Measurements from ENCODE around the gene CUX1.

Gene CUX1, protein sequence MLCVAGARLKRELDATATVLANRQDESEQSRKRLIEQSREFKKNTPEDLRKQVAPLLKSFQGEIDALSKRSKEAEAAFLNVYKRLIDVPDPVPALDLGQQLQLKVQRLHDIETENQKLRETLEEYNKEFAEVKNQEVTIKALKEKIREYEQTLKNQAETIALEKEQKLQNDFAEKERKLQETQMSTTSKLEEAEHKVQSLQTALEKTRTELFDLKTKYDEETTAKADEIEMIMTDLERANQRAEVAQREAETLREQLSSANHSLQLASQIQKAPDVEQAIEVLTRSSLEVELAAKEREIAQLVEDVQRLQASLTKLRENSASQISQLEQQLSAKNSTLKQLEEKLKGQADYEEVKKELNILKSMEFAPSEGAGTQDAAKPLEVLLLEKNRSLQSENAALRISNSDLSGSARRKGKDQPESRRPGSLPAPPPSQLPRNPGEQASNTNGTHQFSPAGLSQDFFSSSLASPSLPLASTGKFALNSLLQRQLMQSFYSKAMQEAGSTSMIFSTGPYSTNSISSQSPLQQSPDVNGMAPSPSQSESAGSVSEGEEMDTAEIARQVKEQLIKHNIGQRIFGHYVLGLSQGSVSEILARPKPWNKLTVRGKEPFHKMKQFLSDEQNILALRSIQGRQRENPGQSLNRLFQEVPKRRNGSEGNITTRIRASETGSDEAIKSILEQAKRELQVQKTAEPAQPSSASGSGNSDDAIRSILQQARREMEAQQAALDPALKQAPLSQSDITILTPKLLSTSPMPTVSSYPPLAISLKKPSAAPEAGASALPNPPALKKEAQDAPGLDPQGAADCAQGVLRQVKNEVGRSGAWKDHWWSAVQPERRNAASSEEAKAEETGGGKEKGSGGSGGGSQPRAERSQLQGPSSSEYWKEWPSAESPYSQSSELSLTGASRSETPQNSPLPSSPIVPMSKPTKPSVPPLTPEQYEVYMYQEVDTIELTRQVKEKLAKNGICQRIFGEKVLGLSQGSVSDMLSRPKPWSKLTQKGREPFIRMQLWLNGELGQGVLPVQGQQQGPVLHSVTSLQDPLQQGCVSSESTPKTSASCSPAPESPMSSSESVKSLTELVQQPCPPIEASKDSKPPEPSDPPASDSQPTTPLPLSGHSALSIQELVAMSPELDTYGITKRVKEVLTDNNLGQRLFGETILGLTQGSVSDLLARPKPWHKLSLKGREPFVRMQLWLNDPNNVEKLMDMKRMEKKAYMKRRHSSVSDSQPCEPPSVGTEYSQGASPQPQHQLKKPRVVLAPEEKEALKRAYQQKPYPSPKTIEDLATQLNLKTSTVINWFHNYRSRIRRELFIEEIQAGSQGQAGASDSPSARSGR (N-terminal part only)

GRCh38 chr7:101817471-101818286 lies at the start of gene CUX1:
TSS of gene CUX1 (plus strand) at chr7:101817626. CDS start at chr7:101817640, 14 bp downstream.
- no peak for DNase-seq (ENCODE audit: extremely low read depth in 1 of 2, low read depth in 1 of 2)

DNA sequence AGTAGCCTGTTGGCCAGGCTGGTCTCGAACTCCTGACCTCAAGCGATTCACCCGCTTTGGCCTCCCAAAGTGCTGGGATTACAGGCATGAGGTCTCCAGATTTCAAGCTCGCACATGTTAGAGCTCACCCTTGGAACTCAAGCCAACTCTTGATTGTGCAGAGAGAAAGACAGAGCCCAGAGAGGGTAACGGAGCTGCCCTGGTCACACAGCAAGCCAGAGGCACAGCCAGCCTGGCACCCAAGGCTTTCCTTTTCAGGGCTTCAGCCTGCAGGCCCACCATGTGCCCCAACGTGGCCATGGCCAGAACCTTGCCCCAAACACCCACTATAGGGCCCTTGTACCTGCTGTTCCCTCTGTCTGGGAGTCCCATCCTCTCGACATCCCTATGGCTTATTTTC lies 49.1 kb upstream of the CUX1 start:
- no peak for DNase-seq (ENCODE audit: extremely low read depth in 1 of 2, low read depth in 1 of 2)

DNA sequence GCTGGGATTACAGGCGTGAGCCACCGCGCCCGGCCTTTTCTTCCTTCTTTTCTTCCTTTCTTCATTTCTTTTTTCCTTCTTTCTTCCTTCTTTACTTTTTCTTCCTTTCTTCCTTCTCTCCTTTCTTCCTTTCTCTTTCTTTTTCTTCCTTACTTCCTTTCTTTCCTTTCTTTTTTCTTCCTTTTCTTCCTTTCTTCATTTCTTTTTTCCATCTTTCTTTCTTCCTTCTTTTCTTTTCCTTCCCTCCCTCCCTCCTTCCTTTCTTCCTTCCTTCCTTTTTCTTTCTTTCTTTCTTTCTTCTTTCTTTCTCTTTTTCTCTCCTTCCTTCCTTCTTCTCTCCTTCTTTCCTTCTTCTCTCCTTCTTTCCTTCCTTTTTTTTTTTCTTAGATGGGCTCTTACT lies 47.0 kb upstream of the CUX1 start:
- no peak for DNase-seq (ENCODE audit: extremely low read depth in 1 of 2, low read depth in 1 of 2)

GRCh38 chr7:101772508-101773211 lies 44.8 kb upstream of the CUX1 start:
- no peak for DNase-seq (ENCODE audit: extremely low read depth in 1 of 2, low read depth in 1 of 2)

DNA sequence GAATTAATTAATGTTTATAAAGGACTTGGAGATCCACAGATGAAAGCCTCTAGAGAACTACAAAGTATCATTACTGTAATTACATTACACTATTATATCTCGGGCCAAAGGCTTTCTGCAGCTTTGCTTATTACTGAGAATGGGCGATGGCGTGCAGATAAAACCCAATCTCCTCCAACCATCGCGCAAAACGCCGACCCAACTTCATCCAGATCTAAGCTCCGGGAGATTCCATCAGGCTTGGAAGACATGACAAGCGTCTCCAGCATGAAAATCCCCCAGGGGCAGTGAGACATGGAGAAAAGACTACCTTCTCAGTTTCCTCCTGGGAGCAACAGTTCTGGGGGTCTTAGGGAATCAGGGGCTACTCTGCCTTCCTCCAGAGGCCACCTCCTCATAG lies 42.2 kb upstream of the CUX1 start:
- DNase-seq (ENCODE audit: extremely low read depth in 1 of 2, low read depth in 1 of 2) = no peak

DNA sequence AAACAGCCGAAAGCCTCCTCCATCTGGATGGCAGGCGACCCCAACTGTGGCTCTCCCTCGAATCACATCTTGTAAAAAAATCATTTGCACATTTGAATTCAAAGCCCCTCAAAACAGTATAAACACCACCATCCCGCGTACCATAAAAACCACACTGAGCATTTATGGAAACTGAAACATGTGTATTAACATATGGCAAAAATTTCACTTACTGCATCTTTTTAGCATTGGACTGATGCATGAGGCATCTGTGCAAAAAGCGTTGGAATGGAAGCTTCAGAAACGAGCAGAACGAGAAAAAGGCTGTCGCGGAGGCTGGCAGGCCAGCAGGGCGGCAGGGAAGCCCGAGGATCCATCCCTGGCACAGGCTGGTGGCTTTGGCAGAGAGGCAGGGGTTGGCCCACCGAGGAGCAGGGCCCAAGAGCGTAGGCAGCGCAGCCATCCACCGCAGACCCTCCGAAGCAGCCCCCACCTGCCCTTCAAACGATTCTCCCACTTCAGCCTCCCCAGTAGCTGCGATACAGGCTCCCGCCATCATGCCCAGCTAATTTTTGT lies 39.3 kb upstream of the CUX1 start:
- DNase-seq (ENCODE audit: extremely low read depth in 1 of 2, low read depth in 1 of 2) = no peak

DNA sequence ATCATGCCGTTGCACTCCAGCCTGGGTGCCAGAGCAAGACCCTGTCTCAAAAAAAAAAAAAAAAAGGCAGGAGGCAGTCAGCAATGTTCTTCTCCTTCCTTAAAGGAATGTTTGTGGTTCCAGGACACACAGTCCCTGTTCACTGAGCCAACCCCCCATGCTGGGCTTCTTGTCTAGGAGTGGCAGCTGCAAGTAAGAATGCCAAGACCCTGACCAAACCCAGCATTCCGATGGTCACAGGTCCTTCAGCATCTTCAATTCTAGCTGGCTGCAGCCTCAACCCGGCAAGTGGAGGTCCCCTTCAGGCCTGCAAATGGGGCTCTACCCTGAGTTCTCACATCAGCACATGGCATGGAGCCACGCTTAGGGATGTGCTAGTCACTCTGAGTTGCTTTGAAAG lies 38.2 kb upstream of the CUX1 start:
- DNase-seq (ENCODE audit: extremely low read depth in 1 of 2, low read depth in 1 of 2) = no peak

DNA sequence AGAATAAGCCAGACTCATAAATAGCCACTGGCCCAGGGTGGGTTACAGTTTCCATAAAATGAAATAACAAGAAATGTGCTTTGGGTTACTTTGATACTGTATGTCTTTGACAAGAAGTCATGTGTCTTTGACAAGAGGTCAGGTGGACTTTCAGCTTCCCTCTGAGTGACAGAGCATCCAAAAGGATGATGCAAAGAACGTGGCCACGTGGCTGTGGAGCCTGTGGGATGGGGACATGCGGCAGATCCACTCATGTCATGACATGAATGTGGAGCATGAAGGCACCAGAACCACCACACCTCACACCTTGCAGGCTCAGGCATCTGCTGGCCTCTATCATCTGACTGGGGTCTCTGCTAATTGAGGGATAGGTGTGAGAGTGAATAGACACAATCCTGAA lies 37.1 kb upstream of the CUX1 start:
- no peak for DNase-seq (ENCODE audit: extremely low read depth in 1 of 2, low read depth in 1 of 2)

DNA sequence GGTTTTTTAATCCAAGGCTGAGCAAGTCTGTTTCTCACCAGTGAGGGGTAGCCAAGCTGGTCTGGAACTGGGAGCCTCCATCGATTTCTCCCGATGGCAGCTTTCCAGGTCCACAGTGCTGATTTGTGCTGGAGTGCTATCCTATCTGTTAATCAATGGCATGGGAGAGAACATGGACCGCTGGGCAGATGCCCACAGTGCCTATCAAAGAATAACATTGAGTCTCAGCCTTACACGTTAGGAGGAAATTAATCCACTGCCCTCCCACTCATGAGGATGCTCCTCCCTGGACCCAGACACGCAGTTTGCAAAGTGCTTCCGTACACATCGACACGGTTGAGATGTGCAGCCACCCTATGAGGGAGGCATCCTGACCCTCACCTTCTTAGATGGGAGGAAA lies 36.0 kb upstream of the CUX1 start:
- no peak for DNase-seq (ENCODE audit: extremely low read depth in 1 of 2, low read depth in 1 of 2)

- no peak for DNase-seq (ENCODE audit: extremely low read depth in 1 of 2, low read depth in 1 of 2)
Measured at GRCh38 chr7:101782476-101782875, 35.0 kb upstream of the CUX1 start.

- no peak for DNase-seq (ENCODE audit: extremely low read depth in 1 of 2, low read depth in 1 of 2)
Measured at GRCh38 chr7:101782896-101783295, 34.5 kb upstream of the CUX1 start.

- DNase-seq (ENCODE audit: extremely low read depth in 1 of 2, low read depth in 1 of 2) = no peak
Measured at GRCh38 chr7:101783381-101784181, 33.8 kb upstream of the CUX1 start.

GRCh38 chr7:101784292-101785127 lies 32.9 kb upstream of the CUX1 start:
- DNase-seq (ENCODE audit: extremely low read depth in 1 of 2, low read depth in 1 of 2) = no peak

GRCh38 chr7:101787864-101788263 lies 29.6 kb upstream of the CUX1 start:
- no peak for DNase-seq (ENCODE audit: extremely low read depth in 1 of 2, low read depth in 1 of 2)

DNA sequence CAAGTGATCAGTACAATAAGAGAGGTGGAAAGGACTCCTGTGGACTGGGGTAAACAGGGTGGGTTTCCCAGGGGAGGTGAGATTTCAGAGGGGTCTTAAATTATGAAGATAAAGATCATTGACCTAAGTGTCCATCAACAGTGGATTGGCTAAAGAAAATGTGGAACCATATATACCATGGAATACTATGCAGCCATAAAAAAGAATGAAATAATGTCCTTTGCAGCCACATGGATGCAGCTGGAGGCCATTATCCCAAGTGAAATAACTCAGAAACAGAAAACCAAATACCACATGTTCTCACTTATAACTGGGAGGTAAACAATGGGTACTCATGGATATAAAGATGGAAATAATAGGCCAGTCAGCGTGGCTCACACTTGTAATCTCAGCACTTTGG lies 28.9 kb upstream of the CUX1 start:
- no peak for DNase-seq (ENCODE audit: extremely low read depth in 1 of 2, low read depth in 1 of 2)

DNA sequence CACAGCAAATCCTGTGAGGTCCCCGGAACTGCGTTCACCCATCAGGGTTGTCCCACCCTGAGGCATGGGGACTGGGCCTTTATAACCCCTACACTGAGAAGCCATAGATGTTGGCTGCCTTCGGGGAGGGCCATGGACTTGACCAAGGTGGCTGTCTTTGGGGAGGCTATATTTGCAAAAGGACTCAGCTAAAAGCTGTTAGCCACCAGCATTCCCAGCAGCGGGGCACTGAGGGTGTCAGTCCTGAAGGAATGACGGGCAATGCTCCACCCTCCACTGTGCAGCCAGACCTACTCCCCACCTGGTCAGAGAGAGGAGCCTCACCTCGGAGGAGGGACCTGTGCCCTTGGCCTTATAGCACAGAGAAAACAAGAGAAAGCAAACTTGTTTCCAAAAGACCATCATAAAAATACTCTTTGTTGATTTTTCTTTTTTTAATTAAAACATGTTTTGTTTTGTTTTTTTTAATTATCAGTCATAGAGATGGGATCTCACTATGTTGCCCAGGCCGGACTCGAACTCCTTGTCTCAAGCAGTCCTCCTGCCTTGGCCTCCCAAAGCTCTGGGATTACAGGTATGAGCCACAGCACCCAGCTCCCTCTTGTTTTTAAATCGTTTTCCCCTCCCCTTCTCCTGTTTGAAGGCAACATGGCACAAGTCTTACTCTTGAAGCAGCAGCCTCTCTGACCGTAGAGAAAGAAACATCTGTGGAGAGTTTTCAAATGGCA lies 26.7 kb upstream of the CUX1 start:
- DNase-seq (ENCODE audit: extremely low read depth in 1 of 2, low read depth in 1 of 2) = no peak

Measured in stimulated activated CD8-positive, alpha-beta memory T cell treated with anti-CD3 and anti-CD28 coated beads, Interleukin-7, amount 100 ng/mL, for 48 hours (primary cell).